Medulla oblongata (tissue), 1 donor: ENCODE data around the gene RNH1.

ENCODE experiments used
- DNase-seq: peaks from one replicate; pipeline ENCODE4 v3.0.0-alpha.2; 2015; ENCODE audit errors: extremely low spot score

The RNH1 gene

DNA sequence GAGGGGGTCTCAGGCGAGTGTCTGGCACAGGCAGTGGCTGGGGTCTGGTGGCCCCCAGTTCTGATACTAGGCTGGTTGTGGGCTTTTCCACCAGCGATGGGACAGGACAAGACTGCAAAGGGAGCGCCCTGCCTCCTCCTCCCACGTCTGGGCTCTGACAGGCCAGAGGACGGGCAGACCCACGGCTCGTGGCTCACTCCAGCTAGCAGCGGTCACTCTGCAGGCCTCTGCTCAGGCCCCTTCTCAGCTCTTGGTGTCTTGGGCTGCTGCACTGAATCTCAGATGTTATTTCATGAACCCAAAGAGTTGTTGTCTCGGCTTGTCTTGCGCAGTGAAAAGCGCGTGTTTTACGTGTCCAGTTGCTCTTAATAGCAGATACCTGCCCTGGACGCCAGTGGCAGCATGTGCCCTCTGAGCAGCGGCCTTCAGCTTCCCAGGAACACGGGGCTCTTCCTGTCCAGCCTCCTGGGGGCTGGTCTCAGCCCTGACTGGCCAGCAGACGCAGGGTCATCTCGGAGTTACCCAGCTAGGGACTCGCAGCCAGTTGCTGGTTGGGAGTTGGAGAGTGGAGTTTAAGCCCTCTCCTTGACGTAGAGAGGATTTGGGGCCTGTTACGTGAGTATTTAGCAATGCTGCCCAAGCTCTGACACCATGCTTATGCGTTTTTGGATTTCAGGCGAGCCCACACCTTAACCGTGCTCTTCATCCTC lies 47.4 kb downstream of the RNH1 start:
- no peak for DNase-seq

DNA sequence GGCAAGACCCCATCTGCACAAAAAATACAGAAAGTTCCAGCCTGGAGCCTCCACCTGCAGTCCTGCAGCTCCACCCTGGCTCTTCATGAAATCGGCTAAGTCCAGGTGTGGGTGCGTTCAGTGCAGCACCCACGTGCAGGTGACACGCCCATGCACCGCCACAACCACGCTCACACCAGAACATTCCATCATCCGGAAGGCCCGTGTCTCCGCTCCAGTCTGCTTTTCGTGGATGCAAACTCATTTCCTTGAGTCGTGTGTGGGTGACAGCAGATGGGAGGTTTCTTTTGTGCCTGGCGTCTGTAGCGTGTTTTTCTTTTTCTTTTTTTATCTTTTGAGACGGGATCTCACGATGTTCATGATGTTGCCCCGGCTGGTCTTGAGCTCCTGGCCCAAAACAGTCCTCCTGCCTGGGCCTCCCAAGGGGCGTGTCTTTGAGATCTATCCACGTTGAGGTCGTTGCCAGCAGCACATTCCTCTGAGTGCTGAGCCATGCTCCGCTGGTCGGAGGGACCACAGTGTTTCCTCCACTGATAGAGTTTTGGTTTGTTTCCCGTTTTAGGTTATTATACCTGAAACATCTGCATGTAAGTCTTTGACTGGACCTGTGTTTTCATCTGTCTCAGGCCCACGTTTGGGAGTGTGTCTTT lies 49.8 kb downstream of the RNH1 start:
- DNase-seq = no peak

DNA sequence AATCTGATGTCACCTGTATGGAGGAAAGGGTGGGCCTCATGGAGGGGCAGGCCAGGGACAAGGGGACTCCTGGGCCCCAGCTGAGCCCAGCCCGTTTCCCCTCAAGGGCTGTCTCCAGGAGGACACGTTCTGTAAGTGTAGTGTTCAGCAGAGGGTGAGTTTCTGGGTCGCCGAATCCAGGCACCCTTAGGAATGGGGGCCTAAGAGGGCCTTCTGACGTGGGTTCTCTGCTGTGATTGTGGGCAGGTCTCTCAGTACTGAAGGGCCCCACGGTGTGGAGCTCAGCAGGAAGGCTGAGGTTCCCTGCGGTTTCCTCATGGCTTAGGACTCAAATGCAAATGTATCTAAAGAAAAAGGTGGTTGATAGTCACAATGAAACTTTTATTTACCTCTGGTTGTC lies 50.5 kb downstream of the RNH1 start:
- no peak for DNase-seq

DNA sequence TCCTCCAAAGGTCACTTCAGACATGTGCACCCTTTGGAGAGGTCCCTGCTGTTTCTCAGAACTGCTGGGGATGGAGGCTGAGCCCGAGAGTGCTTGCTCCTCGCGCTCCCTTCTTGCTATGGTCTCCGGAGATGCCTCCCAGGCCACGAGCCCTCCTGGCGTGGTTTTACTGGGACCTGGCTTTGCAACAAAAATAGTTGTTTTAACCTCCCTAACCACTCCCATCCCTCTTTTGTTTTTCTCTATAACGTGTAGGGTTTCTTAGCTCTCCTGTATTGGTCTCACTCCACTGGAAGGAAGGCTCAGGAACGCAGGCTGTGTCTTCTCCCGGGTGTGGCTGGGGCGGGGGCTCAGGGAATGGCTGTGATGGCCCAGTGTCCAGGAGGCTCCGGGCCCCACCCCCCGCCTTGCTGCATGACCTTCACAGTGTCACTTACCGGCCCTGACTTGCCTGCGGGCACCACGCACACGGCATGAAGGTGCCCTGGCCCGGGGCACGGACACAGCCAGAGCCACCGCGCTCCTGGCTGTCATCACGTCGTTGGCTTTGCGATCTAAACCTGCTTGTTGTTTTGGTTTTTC lies 51.4 kb downstream of the RNH1 start:
- DNase-seq = no peak

DNA sequence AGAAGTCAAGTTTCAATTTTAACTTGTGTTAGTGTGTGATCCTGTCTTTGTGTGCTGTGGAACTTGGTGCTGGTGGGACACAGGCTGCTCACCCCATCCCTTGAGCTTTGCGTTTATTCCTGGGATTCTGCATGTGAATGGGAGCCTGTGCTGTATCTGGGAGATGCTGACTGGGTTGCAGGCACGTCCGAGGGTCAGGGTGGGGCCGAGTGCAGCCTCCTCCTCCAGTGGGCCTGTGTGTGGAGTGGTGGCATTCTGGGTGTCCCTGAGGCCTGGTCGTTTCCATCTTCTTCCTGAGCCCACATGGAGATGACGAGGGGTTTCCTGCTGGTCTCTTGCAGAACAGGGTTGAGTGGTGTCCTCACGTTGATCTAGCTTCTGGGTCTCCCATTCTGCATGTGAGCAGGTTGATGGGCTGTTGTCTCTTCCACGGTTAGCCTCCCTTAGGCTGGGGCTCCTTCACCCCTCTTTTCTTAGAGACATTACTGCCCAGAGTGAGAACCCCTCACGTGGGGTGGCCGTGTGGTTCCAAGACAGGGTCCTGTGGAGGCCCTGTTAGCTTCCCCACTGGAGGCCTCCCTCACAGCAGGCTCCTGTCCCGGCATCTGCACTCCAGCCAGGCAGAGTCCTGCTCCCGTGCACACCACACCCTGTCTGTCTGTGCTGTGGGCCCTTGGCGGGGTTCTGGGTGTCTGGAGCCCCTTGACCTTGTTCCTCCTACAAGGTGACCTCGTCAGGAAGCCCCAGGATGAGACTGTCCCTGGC lies 52.1 kb downstream of the RNH1 start:
- DNase-seq = no peak

DNA sequence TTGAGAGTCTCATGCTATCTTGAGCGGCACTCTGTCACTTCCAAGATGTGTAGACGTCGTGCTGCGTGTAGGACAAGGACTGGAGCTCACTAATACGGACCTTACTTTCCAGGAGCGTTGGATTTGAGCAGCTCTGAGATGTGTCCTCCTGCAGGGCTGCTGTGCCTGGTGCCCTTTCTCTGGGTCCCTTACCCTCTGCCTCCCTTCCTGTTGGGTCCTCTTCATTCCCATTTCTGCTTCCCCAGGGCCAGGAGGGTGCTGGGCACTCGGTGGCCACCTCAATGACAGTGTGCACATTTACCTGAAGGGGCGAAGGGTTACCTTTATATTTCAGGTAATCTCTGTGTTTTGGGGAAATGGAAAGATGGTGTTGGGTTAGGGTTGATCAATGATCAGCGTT lies 53.0 kb downstream of the RNH1 start:
- no peak for DNase-seq

DNA sequence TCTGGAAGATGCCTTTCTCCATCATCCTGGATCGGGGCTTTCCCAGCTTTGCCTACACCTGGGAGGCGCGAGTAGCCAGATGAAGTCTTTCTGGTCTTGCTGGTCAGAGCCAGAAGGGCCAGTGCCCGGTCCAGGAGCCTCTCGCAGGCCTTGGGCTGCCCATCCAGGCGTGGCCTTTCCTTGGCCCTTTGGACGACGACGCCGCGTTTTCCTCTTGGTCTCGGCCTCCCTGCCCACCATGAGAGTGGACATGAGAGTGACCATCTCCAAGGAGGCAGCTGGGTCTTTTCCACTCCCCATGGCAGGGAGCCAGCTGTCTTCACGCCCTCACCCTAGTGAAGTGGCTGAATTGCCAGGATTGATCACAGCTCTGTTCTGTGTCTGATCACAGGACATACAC lies 53.5 kb downstream of the RNH1 start:
- no peak for DNase-seq

DNA sequence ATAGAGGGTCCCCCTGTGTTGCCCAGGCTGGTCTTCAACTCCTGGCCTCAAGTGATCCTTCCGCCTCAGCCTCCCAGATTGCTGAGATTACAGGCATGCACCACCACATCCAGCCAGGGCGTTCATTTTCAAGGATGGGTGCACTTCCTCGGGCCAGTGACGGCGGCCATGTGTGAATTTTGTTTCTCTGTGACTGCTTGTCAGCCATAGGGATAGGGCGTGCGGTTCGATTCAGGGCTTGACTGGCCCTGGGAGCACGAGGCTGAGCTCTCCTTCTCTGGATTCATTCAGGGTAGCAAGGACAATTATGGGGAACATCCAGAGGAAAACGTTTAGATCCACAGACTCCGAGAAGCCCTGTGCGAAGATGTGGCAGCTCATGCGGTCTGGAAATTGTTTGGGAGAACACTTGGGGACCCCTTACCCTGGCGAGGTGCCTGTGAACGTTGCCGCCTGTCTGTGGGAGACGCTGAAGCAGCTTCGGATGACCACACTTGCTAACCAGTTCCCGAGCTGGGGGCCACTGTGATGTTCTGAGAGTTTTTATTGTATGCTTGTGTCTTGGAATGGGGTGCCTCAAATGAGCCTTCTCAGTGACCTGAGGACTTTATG lies 54.0 kb downstream of the RNH1 start:
- no peak for DNase-seq

DNA sequence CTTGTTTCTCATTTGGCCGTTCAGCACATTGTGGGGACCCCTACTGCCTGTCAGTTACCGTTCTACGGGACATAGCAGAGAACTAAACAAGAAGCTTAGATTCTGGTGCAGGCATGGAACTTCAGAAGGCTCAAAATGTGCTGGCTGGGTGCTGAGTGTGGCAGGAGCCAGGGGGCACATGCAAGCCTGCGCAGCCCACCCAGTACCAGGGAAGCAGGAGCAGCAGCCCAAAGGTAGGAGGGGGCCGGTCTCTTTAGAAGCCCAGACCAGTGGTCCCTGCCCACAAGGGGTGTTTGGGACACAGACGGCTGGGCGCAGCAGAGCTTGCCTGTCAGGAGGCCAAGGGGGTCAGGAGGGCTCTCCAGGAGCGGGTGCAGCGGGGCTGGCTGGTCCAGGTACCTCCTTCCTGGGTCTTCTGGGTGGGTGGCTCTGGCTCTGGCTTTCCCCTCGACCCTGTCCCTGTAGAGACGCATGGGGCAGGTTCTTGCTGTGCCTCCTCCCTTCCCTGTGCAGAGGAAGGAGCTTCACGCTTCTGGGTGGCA lies 54.8 kb downstream of the RNH1 start:
- DNase-seq = no peak

DNA sequence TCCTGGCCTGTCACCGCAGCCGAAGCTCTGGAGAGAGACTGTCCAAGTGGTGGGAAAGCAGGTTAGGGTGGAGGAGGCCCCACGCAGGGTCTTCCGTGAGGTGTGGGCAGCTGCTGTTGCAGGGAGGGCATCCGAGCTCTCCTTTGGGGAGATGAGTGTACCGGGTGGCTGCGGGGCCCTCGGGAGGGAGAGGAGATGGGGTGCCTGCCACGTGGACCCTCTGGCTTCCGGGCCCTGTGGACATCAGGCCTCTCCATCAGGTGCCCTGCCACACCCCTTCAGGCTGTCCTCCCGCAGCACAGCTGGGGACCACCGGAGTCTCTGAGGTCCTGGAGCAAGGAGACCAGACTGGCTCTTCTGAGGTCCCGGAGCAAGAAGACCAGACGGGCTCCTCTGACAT lies 55.3 kb downstream of the RNH1 start:
- no peak for DNase-seq

DNA sequence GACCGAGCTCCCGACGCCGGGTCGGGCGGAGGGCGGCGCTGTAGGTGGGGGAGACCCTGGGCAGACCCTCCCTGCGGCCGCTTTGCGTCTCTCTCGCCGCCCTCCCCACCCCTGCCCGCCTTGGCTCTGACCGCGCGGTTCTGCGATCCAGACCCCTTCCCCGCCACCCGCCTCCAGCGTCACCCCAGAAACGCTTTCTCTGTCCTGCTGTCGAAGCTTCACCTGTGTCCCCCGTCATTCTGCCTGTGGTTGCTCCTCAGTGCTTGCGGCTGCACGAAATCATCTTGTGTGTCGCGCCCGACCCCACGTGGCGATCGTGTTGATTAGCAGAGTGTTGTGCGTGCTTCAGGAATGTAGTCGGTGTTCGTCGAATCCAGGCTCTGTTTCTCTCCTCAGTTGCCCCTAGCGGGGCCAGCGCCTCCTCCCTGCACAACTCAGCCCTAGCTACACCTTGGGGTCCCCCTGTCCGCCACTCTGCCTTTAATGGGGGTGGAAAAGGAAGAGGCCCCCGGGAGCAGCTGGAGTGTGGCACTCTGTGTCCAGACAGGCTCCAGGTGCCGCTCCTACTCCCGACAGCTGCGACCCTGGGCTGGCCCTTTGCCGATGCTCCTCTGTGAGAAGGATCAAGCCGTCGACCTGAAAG lies 56.1 kb downstream of the RNH1 start:
- peak; percentile 73 for DNase-seq

DNA sequence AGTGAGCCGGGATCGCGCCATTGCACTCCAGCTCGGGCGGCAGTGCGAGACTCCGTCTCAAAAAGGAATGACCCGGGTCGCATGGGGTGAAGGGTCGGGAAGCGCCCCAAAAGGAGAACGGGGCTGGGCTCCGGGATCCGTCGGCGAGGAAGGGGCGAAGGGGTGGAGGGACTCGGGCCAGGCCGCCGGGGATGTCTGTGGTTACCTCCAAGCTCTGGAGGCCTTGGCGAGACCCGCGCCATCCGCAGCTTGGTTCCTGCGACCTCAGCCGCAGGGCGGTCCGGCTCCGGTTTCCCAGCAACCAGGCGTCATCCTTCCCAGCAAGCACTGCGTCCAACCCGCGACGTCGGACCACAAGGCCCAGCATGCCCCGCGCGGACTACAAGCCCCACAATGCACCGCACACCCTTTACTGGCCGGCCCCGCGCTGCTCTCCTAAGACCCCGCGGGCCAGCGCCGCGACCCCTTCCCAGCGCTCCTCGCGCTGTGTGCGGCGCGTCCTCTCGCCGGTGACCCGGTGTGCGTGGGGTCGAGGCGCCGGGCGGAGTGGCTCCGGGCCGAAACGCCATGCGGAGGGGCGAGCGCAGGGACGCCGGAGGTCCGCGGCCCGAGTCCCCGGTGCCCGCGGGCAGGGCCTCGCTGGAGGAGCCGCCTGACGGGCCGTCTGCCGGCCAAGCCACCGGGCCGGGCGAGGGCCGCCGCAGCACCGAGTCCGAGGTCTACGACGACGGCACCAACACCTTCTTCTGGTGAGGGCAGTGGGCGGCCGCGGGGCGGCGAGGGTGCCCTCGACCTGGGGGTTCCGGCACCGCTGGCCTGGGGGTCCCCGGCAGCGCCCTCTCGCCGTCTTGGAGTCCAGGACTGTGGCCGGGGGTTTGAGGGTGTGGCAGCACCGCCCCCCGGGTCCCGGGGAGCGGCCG lies 56.9 kb downstream of the RNH1 start, which contains the start of gene PTDSS2:
TSS of gene PTDSS2 (plus strand) at position 391 of the 920 bp plus-strand sequence. CDS start at position 568, 177 bp downstream.
- DNase-seq = peak; percentile 95

DNA sequence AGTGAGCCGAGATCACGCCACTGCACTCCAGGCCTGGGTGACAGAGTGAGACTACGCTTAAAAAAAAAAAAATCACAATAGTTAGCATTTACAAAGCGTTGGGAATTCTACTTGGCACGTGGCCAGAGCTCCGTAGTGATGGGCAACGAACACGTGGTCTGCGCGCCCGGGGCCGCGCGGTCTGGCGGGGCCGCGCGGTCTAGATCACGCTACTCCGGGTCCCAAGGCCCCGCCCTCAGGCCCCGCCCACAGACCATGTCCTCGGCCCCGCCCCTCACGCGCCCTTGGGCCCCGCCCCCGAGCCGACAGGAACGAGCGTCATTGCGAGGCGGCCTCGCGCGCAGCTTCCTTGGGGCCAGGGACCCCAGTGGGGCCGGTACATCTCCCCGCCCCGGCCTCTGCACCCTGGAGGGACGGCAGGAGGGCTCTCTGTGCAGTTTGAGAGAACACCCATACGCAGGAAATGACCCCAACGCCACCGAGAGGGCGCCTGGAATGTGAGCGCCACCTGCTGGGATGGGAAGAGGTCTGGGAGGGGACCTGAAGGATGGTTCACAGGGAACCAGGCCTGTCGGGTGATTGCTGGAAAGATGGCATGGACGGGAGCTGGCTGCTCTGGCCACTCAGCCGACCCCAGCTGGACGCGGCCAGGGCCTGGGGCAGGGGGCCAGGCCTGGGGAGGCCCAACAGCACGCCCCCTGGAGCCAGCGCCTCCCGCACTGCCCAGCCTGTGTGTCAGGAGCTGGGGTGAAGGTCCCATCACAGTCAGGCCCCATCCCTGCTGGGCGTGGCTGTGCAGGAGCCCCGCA lies 58.9 kb downstream of the RNH1 start:
- DNase-seq = peak; percentile 94

DNA sequence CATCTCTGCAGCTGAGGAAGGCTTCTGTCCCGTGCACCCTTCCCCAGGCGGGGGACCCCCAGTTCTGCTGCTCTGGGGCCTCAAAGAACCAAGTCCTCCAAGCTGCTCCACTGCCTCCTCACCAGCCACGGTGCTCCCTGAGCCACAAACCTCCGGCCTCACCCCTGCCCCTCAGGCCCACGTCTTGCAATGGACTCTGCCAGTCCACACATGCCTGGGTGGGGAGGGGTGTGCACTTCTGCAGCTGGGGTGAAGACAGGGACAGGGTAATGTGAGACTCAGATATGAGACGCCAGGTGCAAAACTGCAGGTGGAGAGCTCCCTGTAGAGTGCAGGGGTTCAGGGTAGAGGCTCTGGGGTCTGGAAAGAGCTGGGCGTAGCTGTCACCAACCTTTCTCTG lies 60.2 kb downstream of the RNH1 start:
- no peak for DNase-seq

DNA sequence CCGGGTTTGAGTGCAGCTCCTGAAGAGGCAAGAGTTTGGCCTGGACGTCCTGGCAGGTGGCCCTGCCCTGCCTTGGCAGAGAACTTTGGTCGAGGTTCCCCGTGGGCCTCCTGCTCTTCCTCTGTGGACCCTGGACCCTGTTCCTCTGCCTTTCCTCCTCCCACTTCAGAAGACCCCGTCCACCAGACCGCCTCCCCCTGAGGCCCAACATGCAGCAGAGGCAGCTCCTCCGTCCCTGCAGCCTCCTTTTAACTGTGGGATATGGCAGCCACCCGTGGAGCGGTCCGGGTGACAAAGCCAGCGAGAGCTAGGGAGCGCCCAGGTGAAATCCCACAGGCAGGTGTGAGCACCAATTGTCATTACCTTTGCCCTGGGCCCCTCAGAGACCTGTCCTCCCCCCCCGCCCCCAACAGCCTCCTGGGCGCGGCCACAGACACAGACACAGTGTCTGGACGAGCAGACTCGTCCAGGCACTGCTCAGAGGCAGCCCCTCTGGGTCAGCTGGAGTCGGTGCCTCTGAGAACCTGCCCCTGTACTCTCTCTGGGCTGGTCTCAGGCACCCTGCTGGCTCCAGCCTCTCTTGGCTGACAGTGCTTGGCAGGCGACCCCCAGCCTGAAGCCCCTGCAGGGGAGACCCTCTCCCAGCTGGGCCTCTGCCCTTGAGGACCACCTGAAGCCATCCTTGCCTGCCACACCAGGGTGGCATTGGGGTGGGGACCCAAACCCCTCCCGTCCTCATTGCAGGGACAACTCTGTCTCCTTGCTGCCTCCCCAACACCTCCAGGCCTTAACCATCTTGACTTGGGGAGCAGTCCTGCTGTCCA lies 61.1 kb downstream of the RNH1 start:
- no peak for DNase-seq
